GM23338 (cell line): Measurements from ENCODE around the gene SPNS3.

Experiments used
- CREB1 ChIP-seq: fragments of 250-450 bp; sonication (Bioruptor Pico); IDR thresholded peaks from 2 replicates; pipeline ENCODE4 v1.5.0; 2020; ENCODE audit warnings: low read depth, mild to moderate bottlenecking, moderate library complexity
- CTCF ChIP-seq, 2 experiments: fragments of 200-600 bp in 1 of 2; sonication (generic) in 1 of 2; conservative IDR thresholded peaks; 2 replicates each; pipeline versions ENCODE4 v1.5.1 to v1.6.1; 2016 to 2017; ENCODE audit warnings: antibody characterized with exemption in 2 of 2, low read depth in 2 of 2, mild to moderate bottlenecking in 2 of 2, moderate library complexity in 1 of 2
- EZH2 ChIP-seq: fragments of 200-600 bp; sonication (generic); IDR thresholded peaks from one replicate; pipeline ENCODE4 v1.8.0; 2017; ENCODE audit warnings: antibody characterized with exemption, mild to moderate bottlenecking, low read depth; ENCODE audit not compliant: unreplicated experiment
- EZH2phosphoT487 ChIP-seq: fragments of 200-600 bp; sonication (generic); IDR thresholded peaks from one replicate; pipeline ENCODE4 v1.8.1; 2018; ENCODE audit warnings: antibody characterized with exemption; ENCODE audit not compliant: unreplicated experiment
- NANOG ChIP-seq: IDR thresholded peaks from 2 replicates; pipeline ENCODE4 v1.6.1; 2016; ENCODE audit warnings: antibody characterized with exemption, borderline replicate concordance
- POLR2AphosphoS5 ChIP-seq: IDR thresholded peaks from 2 replicates; pipeline ENCODE4 v1.6.1; 2016; ENCODE audit warnings: antibody characterized with exemption, low read depth
- REST ChIP-seq: IDR thresholded peaks from one replicate; pipeline ENCODE4 v1.6.1; 2018; ENCODE audit warnings: antibody characterized with exemption; ENCODE audit not compliant: unreplicated experiment
- STAT1 ChIP-seq: IDR thresholded peaks from one replicate; pipeline ENCODE4 v1.6.1; 2016; ENCODE audit warnings: antibody characterized with exemption; ENCODE audit not compliant: unreplicated experiment
- ZNF114 ChIP-seq: fragments of 250-450 bp; sonication (Bioruptor Pico); IDR thresholded peaks from 2 replicates; pipeline ENCODE4 v1.5.0; 2020; ENCODE audit warnings: mild to moderate bottlenecking, moderate library complexity

GRCh38 chr17:4514779-4515178 lies 81.0 kb downstream of the SPNS3 start:
- no peak for TF ChIP-seq CTCF (conservative IDR thresholded peaks at IDR 0.05; ENCODE audit: low read depth in 2 of 2)
- TF ChIP-seq POLR2AphosphoS5: no peak
- TF ChIP-seq EZH2: no peak
- no peak for TF ChIP-seq REST
- TF ChIP-seq EZH2phosphoT487: no peak
- no peak for TF ChIP-seq NANOG
- no peak for TF ChIP-seq CREB1 (CRISPR knock-in tag)
- no peak for TF ChIP-seq ZNF114 (CRISPR knock-in tag)
- TF ChIP-seq STAT1: no peak
